Suppressor macrophage treated with lipopolysaccharide for 4 hours (primary cell): ENCODE data around the gene MYCT1.

Experiments
- DNase-seq: peaks from one replicate; pipeline ENCODE4 v3.0.0-alpha.2; 2020

The MYCT1 gene

DNA sequence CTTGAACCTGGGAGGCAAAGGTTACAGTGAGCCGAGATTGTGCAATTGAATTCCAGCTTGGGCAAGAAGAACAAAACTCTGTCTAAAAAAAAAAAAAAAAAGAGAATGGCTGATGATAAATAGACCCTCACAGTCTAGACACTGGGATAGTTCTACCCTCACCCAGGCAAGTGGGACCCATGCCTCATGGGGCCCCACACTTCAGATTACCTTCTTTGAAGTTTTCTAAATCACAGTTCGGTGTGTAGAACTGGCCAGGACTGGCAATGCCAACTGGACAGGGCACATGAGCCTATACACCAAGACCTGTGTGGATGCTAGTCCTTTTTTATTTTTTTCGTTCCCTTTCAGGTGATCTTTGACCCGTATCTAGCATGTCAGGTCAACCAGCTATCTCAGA lies 28.6 kb downstream of the MYCT1 start:
- no peak for DNase-seq

DNA sequence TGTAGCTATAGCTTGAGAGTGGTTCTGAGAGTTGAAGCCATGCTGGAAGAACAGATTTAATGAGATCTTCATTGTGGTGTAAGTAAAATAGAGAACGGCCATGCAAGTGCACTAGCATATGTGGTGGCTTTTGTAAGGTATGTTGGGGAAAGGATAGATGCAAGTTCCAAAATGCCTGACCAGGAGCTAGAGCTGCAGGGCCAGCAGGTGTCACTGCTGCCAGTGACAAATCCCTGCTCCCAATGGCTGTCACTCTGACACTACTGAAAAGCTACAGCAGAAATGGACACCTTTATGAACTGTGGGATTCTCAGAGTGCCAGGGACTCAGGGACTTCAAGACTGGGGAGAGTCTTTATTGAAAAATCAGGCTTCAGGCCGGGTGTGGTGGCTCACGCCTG lies 29.8 kb downstream of the MYCT1 start:
- DNase-seq = no peak

DNA sequence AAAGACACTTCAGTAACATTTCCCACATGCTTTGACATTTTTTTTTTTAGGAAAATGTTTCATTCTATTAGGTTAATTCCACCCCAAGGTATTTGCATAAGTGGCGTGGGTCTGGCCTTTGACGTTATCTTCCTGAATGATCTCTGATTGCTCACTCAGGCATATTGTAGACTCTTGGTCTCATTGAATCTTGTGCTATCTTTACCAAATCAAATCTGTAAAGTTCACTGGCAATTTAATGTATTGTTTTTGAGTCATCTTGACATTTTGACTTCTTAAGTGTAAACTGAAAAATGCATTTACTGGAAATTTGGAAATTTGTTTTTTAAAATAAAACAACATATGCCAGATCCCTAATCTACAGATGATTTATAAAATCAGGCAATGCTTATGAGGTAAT lies 36.9 kb downstream of the MYCT1 start:
- DNase-seq = no peak

DNA sequence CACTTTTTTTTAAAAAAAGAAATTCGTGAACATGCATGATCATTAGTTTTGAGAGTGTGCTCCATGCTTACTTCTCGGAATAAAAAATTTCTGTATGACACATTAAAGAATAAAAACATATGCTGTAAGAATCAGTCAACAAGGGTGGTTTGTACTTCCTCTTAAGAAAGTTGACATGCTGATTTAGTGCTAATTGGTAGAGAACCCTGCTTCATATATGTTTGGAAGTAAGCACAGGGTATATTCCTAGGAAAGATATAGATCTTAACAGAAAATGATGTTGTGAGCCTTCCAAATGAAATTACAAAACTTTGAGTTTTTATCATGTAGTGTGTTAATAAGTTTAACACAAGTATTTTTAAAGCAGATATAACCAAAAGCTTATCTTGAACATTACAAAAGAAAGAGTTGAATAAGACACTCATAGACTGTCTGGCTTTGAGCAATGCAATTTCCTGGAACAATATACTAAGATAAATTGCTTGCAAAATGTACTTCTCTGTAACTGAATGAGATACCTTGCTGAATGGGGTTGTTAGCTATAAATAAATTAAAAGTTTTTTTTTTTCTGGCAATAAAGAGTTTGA lies 39.1 kb downstream of the MYCT1 start:
- no peak for DNase-seq

DNA sequence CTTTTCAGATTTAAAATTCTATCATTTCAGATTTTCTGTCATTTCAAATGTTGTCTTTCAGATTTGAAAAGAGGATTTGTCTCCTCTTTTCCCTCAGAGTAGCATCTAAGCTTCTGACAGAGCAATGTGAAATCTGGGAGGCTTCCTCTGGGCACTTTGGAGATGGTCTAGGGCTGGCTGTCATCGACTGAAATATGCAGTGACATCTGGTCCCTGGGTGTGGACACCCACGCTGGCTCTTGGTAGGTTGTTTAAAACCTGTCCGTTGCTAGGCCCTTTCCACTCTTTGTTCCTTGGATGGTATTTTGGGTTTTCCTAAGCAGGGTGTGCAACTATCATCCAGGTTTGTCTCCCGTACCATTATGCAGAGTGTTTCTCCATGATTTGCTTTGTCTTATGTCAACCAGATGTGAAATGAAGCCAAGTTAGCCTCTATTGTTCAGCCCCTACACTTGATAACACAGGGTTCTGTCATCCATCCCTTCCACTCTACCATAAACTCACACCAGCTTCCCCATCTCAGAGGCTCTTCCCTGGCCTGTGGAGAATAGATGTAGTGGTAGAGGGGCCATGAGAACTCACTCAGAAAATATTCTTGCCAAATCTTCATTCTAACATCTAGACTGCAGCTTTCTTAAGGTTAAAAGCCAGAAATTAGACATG lies 47.9 kb downstream of the MYCT1 start:
- DNase-seq = no peak

DNA sequence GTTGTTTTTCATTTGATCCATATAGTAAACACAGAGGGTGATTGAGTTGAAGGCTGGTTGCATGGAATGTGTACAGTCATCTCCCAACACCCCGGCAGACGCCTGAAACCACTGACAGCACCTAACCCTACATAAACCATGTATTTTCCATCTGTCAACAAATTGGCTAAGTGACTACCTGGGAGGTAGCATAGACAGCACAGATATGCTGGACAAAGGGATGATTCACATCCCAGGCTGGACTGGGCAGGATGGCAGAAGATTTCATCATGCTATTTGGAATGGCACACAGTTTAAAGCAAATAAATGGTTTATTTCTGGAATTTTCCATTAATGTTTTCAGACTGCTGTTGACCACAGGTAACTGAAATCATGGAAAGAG lies 48.5 kb downstream of the MYCT1 start:
- no peak for DNase-seq

DNA sequence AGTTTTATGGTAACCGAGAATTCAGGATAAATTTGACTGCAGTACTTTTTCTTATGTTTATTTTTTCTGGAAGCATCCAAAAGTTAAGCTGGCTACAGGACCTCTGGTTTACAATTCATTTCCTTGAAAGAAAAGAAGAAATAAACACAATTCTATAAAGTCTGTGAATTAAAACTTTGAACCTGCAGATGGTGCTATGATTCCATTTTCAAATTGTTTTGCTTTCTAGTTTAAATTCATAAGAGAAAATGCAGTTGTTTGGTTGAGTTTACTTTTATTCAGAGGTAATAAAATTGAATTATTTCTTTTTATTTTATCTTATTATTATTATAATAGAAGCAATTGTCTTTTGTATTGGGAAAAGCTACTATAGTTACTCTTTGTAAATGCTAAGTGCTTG lies 51.1 kb downstream of the MYCT1 start:
- DNase-seq = no peak

DNA sequence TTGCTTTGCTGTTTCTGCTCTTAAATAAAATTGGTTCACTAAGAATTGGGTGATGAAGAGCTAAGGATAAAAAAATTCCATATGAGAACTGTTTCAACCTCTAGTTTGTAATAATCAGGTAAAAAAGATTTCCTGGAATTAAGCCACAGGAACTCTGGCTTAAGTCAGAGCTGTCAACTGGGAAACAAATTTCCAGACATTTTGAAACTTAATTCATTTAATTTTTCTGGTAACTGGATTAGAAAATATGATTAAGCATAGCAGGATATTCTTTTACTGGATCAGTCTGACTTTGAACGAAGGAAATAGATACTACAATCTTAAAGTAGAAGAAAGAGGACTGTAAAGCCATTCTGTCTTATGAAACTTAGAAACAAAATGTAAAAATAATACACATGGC lies 51.6 kb downstream of the MYCT1 start:
- no peak for DNase-seq

DNA sequence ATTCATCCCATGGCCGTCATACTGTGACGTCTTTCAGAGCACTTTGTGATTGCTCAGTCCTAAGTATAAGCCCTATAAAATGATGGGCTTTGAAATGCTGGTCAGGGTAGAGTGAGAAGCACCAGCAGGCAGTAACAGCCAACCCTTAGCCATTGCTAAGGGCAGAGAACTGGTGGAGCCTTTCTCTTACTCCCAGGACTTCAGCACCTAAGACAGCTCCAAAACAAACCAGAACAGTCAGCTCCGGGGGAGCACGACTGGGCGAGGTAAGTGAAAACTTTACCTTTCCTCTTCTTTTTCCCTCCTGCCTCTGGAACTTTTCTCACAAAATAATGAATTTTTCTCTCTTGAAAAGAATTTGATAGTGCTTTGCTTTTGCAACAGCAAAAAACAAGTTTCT lies 53.0 kb downstream of the MYCT1 start, which contains the start of gene VIP:
TSS of gene VIP (plus strand) at position 104 of the 400 bp plus-strand sequence. CDS start 1,381 bp downstream, outside the sequence.
- peak; percentile 2 for DNase-seq

DNA sequence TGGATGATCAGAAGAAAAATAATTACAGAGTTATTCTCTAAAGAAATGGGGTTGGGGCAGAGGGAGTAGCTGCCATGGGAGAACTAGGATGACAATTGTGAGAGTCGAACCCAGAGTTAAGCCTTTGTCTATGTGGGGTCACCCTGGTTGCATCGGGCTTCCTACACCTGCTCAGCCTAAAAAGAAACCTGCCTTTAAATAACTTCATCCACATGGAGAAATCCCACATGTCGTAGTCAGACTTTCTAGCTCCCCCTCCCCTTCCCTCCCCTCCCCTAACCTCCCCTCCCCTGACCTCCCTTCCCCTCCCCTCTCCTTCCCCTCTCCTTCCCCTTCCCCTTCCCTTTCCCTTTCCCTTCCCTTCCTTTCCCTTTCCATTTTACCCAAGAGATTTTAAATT lies 67.6 kb downstream of the MYCT1 start:
- DNase-seq = no peak

DNA sequence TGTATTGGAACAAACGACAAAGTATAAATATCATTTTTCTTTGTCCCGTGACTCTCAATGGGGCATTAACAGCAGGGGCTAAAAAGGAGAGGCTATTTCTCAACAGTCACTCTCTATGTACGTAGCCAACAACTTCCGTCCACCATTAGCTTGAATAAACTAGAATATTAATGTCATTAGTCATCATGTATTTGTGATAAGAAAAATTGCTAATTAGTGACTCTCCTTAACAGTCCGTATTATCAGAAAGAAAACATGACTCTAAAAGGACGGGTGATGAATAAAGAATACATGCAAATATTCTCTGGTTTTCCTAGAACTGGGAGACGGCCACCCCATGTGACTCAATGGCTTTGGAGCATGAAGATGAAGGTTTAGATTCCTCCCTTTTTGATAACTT lies 71.5 kb downstream of the MYCT1 start:
- DNase-seq = no peak

DNA sequence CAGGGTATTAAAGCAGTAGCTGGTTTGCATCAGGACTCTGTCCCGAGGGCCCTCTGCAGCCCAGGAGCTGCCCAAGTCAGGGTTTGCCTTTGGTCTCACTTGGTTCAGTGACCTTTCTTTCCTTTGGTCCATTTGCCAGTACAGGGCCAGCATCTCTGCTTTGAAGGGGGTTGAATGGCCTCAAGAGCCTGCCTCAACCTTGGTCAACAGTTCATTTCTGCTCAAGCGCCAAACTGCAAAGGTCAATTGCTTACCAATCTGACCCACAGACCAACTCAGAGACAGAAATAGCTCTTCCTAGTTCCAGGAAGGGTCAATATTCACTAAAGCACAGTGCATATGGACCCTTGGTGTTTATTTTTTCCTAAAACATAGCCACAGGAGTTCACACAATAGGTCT lies 72.3 kb downstream of the MYCT1 start:
- DNase-seq = no peak

DNA sequence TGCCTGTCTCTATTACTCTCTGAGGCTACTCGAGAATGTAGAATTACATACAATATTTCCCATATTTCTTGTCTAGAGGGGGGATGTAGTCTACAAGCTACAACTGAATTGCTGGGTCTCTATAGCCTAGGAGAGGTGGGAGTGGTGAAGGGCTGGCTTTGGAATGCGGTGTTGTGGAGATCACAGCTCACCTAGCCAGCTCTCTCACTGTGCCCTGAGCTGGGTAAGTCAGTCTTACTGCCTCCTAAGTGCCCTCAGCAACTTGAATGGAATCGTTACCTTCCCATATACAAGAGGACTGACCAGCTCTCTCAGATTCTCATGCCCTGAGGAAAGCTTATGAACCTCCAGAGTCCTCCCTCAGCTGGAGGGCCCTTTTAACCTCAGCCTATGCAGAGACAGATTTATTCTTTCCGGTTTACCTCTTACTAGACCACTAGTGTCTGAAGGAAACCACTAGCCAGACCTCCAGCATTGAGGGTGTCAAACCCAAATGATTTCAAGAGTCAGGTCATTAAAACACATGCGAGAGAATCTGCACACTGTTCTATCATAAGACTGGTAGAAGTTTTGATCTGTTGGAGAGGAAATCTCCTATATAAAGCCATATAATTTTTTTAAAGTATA lies 73.5 kb downstream of the MYCT1 start:
- DNase-seq = no peak
